Measurements from ENCODE around the gene PDIA4.
A peak's percentile ranks its signal among the peaks of the same experiment; 100 is the strongest.
"Not testable (repeated sequence)": the region's sequence is repeated elsewhere in the genome, so short reads cannot be mapped to it uniquely, and the experiment has no call there.

The PDIA4 gene

DNA sequence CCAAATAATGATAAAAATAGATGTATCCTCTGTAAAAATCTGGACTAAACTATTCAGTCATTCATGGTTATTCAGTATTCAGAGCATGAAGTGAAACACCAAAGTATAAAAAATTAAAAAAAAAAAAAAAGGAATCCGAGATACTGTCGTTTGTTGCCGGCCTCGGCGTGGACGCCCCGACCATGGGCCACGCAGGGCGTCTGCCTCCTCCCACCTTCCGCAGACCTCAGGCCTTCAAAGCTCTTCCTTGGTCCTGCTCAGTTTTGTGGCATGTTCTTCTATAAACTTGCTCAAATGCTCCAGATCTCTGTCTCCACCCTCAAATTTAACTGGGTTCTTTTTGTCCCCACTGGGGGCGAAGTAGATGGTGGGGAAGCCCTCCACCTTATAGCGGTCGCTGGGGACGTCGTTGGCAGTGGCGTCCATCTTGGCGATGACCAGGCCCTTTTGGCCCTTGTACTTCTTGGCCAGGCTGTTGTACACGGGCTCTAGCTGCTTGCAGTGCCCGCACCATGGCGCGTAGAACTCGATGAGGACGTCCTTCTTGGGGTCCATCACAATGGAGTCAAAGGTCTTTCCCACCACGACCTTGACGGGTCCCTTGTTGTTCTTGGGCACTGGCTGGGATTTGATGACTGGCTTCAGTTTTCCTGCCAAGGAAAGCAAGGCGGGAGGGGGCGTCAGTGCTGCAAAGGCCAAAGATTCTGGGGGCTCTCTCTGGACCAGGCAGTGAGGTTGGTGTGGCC lies 24.6 kb downstream of the PDIA4 start:
- no peak for DNase-seq (ENCODE audit: low spot score)

DNA sequence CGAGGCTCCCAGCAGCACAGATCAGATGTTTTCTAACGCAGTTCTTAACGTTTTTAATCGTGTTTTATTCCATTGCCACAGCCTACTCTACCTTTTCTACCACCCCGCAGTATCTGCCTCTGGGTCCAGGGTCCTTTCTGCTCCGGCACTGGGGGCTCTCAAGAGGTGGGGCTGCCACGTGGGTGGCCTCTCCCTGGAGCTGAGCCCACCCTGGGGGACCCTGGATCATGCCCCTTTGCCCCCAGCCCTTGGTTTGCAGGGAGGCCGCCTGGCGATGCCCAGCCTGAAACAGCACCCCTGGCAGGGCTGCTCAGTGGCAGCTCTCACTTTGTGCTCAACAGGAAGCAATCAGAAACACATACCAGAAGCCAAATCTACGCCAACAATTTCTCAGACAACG lies 25.3 kb downstream of the PDIA4 start:
- DNase-seq (ENCODE audit: low spot score): no peak

DNA sequence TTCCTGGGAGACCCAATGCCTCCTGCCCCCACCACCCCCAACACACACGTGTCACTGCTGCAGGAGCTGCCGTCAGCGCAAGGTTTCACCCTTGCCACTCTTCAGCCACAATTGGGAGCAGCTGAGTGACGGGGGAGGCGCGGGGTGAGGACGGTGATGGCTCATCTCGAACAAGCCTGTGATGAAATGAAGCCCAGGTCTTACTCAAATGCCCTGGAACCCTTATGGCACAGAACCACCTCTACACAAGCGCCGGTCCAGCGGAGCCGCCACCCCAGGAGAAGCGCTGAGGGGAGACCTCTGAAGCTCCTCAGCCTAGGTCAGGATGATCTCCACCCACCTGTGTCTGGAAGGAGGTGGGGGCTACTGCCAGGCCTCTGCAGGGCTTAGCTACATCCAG lies 25.7 kb downstream of the PDIA4 start:
- no peak for DNase-seq (ENCODE audit: low spot score)

DNA sequence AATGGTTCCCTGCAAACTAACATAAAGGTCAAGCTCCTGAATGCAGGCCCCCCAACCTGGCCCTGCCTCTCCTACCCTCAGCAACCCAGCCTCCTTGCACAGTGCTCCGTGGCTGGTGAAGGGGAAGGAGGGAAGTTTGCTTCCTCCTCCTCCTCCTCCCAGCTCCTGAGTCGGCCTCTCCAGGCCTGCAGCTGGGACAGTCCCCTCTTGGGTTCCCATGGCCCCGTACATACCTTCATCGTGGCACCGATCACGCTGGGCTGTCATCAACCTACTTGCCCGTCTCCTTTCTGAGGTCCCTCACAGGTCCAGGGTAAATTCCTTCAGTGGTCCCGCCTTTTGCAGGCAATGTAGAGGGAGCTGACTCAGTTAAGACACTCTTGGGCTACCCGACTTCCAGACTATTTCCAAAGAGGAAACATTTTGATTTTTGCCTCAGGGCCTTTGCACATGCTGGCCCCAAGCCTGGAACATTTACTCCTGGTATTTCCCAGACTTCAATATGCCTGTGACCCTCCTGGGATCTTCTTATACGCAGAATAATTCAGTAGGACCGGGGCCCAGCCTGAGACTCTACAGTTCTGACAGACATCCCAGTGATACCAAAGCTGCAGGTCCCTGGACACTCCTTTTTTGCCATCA lies 26.8 kb downstream of the PDIA4 start:
- DNase-seq (ENCODE audit: low spot score): no peak

DNA sequence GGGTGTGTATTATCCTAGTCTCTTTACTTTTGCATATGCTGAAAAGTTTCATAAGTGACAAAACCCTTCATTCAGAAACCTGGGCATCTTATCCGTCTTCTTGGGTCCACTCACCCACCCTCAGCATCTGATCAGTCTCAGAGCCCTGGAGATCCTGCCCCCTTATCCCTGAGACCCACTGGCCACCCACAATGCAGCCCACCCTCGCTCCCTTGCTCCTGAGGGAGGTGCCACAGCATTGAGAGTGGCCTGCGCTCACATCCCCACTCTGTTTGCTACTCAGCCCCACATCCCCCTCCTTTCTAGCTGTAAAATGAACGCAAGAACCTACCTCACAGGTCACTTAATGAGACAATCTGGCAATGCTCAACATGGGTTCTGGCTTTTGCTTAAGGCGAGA lies 27.3 kb downstream of the PDIA4 start:
- no peak for DNase-seq (ENCODE audit: low spot score)

DNA sequence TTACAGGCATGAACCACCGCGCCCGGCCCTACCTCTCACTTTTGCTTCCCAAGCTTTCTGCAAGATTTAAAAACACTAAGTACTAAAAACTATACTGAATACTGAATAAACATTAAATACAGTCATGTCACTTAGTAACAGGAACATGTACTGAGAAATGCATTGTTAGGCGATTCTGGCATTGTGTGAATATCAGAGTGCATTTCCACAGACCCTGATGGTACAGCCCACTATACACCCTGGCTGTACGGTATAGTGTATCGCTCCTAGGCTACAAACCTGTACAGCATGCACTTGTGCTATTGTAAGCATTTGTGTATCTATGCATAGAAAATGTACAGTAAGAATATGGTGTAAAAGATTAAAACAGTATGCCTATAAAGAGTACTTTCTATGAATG lies 29.1 kb downstream of the PDIA4 start:
- DNase-seq (ENCODE audit: low spot score): no peak

DNA sequence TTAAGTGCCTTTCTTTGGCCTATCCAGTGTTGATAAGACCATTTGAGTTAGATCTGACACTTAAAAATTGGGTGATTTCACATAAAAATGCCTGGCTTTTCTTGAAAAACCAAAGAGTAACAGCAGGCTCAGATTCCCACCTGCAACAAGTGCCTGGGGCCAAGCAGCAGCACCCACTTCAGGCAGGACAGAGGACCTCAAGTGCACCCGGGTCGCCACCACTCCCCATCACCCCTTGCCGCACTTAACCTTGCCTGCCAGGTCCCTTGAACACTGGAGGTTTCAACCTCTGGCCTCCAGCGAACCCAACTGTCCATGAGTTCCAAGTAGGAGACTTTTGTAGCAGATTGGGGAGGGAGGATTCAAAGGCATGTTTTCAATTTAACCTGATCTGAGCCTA lies 30.8 kb downstream of the PDIA4 start:
- DNase-seq (ENCODE audit: low spot score): no peak

DNA sequence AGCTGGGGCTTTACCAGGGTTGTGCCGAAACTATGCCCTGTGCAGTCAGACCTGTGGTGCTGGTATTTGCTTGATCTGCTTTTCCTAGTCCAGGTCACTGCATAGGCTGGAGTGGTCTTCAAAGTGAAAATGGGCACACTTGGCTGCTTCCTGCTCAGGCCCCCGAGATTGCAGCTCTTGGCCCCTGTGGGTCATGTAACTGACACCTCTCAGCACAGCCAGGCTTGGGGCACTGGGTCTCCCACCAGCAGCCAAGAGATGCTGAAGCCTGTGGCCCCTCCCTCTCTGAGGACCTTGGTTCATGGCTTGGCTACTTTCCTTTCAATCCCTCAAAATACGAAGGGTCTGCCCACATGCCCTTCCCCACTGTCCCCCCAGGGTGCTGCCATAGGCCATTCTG lies 33.7 kb downstream of the PDIA4 start:
- no peak for DNase-seq (ENCODE audit: low spot score)

DNA sequence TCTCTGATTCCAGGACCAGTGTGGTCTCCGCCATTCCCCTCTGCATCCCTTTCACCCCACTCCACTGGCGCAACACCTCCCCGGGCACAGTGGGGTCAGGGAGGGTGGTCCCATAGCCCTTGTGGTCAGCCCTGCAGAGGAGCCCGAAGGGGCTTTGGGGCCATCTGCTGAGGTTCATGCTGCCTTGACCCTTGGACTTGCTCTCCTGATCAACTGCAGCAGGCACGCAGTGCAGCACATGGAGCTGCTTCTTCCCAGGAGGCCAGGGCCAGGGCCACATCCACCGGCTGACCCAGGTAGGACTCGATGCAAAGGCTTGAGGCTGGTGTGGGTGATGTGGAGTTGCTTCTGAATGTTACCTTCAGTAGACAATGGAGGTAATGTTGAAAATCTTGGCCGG lies 35.1 kb downstream of the PDIA4 start:
- no peak for DNase-seq (ENCODE audit: low spot score)

DNA sequence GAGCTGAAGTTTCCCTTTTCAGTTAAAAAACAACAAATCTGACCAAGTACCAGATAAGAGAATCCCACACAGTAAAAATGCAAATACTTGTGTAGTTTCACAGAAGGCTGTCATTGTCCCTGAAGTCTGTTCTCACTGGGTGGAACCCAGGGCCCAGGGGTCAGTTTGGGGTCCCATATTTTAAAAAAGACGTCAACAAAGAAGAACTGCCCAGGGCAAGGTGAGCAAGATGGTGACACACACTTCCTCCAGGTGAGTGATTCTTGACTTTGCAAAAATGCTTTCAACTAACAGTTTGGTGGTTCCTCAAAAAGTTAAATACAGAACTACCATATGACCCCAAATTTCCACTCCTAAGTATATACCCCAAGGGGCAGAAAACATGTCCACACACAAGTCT lies 36.8 kb downstream of the PDIA4 start:
- no peak for DNase-seq (ENCODE audit: low spot score)

DNA sequence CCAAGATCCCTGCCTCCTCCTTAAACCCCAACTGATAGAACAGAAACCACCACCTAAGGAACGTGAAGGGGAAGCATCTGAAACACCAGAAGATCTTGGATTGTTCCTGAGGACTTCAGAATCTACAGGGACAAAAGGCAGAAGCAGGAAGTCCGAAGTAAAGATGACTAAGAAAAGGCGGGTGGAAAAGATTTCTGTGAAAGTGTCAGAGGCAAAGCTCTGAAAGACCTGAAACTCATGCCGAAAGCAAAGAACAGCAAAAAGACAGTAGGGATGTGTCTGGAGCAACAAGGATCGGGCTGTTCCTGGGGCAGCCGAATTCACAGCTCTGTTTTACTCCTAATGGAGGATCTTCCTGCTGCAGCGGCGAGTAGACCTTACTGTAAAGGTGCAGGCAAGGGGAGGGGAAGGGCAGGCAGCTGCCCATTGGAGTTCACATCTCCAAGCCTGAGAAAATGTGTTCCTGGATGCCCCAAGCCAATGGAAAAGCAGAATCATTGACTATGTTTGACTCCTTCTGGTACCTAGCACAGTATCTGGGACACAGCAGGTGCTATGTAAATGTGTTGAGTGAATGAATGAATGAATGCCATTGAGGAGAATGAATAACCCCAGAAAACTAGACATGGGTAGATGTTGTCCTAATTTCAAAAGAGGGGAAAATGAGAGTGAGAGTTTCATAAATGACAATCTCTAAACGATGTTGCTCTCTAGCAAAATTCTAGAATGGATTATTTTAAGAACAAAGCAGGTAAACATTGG lies 40.4 kb downstream of the PDIA4 start:
- DNase-seq (ENCODE audit: low spot score): no peak

DNA sequence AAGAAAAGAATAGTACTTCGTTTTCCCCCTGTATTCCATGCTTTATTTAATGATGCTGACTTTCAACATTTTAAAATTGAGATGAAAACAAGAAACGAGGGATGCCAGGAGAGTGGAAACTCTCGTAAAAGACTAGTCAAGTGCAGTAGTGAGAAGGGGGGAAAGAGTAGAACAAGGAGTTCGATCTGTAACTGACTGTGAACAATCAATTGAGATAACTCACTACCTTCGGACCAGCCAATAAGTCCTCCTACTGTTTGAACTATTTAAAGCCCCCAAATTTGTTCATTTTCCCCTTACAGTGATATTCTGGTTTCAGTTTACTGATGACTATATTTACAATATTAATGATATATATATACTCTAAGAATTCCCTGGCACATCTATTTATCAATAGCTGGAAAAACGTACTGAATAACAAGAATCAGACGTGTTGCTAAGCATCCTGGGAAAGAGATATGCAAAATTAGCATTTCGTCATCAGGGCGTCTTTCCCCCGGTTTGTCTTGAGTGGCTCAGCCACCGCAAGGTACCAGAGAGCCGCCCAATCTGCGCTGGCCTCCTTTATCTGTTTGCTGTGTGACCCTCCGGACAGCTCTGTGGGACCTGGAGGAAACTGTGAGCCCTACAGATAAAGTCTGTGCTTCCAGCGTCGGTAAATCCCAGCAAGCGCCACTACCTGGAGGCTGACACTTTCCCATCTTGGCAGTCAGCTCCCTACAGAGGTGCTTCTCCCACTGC lies 41.1 kb downstream of the PDIA4 start:
- peak; percentile 90 for DNase-seq (ENCODE audit: low spot score)

DNA sequence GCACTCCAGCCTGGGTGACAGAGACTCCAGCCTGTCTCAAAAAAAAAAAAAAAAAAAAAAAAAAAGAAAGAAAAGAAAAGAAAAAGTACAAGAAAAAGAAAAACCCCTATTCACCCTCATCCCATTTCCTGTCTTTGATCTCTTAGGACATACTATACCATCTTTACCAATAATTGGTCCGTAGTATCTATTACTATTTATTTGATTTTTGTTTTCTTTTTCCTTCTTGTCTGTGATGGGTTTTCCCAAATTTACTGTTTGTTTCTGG lies 41.6 kb downstream of the PDIA4 start:
- no peak for DNase-seq (ENCODE audit: low spot score)

DNA sequence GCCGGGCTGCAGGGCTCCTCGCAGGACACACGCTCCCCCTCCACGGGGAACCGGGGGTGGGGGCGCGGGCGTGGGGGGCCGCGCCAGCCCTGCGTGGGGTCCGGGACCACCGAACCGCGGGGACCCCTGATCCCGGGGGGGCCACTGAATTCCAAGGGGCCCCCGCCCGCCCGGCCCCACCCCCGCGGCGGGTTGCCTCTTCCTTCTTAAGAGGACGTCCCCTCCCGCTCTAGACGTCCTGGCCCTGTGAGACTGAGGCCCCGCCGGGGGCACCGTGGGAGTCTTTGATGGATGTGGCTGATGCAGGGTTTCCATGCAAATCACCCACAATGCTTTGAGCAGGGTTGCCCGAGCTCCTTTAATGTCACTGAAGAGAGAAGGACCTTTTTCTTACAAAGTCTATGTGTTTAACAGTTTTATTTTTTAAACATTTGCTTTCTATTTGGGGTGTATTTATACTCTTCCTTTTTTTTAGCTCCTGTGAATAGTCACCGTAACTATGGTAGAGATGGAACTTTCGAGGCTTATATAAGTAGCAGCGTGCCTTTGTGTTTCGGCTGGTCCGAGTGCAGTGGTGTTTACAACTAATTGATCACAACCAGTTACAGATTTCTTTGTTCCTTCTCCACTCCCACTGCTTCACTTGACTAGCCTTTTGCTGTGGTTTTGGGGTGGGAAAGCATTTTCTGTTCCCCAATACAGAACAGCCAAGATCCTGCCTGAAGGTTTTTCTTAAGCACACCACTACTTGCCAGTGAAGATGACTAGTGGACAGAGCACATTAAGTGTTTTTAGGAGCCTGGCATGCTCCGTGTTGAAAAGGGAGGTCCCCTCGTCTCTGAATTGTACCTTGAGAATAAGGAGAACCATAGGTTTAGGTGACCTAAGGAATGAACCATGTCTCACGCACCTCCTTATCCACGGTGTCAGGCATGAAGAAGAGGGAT lies 44.8 kb downstream of the PDIA4 start:
- peak; percentile 72 for DNase-seq (ENCODE audit: low spot score)

DNA sequence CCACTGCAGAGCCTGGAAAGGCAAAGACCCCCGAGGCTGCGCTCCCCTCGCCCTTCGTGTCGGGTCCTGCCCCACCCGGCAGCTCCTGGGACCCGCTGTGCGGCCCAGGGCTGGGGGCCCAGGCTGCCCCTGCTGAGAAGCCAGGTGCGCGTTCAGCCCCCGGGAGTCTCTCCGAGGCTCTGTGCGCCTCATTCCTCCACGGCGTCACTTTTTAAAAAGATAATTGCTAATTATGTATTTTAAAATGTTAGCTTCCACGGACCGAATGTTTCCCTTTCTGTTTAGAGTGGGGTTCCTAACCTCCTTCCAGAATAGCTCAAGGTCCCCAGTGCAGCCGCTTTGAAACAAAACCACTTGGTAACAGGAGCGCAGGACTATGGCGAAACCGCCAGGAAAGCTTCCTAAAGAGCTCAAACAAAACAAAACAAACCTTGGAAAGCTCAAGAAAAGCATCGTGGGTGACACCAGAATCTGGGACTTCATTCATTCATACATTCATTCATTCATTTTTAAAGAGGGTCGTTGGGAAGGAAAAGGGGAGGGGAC lies 45.6 kb downstream of the PDIA4 start:
- DNase-seq (ENCODE audit: low spot score): no peak

DNA sequence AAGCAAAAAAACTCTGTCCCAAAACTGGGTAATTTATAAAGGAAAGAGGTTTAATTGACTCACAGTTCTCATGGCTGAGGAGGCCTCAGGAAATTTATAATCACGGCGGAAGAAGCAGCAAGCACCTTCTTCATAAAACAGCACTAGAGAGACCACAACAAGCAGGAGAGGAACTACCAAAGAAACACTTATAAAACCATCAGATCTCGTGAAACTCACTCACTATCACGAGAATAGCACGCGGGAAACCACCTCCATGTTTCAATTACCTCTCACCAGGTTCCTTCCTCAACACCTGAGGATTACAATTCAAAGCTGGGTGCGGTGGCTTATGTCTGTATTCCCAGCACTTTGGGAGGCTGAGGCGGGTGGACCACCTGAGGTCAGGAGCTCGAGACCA lies 48.5 kb downstream of the PDIA4 start:
- DNase-seq (ENCODE audit: low spot score): no peak

DNA sequence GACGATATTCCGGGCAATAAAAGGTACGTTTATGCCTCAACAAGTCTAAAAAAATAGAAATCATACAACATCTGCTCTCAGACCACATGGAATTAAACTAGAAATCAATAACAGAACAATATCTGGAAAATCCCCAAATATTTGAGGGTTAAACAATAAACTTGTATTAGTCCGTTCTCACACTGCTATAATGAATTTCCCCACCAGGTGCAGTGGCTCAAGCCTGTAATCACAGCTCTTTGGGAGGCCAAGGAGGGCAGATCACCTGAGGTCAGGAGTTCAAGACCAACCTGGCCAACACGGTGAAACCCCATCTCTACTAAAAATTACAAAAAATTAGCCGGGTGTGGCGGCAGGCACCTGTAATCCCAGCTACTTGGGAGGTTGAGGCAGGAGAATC lies 49.2 kb downstream of the PDIA4 start:
- DNase-seq (ENCODE audit: low spot score): not testable (repeated sequence)

DNA sequence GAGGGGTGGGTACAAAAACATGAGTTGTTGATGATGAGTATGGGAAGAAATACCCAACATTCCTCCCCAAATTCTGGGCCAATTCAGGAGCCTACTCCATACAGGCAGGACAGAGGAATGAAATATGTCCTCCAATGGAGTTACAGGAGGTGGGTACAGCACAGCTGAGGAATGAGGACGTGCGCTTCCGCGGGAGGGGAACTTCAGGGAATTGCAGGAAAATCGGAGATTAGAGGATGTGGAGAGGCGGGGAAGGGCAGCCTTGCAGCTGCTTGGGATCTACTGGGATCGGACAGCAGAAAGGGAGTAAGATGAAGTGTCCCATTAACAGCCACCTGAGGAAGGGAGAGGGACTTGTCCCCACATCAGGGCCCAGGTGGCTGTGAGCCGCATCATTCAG lies 50.2 kb downstream of the PDIA4 start:
- no peak for DNase-seq (ENCODE audit: low spot score)

DNA sequence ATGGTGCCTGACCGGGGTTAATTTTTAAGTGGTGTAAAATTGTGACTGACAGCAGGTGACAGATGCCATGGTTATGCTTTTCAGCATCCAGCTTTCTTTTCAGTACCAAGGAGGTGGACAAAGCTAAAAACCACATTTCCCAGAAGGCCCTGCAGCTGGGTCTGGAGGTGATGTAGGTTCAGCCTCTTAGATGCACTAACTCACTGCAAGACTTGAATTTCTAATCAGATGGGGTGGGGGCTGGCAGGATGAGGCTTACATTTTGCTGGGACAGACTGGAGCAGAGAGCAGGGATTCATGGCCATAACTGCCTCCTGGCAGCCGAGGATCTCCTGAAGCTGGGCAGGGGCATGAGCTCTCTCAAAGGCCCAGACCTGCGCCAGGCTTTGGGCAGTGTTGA lies 52.4 kb downstream of the PDIA4 start:
- DNase-seq (ENCODE audit: low spot score): no peak

DNA sequence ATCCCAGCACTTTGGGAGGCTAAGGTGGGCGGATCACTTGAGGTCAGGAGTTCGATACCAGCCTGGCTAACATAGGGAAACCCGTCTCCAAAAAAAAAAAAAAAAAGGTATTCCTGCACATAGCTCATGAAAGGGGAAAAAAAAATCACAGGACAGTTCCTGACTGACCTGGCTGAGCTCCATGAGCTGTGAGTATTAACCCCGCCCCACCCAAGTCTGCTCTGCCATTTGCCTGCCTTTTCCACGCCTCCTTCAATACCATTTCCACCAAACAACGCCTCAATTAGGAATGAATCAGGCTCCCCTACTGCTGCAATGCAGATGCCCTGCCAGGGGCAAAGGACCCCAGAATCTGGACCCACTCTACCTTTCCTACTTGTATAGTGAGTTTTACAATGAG lies 55.0 kb downstream of the PDIA4 start:
- no peak for DNase-seq (ENCODE audit: low spot score)

DNA sequence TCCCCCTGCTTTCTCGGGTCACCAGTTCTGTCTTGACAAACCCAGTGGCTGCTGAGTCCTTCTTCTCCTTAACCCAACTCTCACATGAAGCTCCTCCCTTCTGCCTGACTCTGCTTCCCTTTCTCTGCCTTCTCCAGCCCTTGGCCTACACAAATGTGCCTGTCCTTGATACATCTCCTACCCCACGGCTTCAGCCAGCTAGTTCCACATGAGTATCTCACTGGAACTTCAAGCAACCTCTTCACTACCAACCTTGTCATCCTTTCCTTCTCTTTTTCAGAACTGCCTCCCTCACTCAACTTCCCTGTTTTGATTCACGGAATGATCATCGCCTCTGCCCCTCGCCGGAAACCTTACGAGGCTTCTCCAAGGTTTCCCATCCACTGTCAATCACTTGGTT lies 55.9 kb downstream of the PDIA4 start:
- DNase-seq (ENCODE audit: low spot score): no peak

Data from germinal center (tissue), 1 donor.